ENCODE results near the gene RAB25.

- TF ChIP-seq CTCF (IDR thresholded peaks at IDR 0.05) = no peak
- TF ChIP-seq POLR2A (IDR thresholded peaks at IDR 0.05) = no peak
These were observed 18.8 kb downstream of the RAB25 start for GRCh38 chr1:156079762-156080161.

Data from lower leg skin (tissue), 3 donors.